ENCODE measurements around the gene EP400. TPM values are rescaled to one million over a fixed set of nuclear protein-coding genes. Genes with fewer than 3 reads are reported as not detected.

Gene EP400
- total RNA-seq, 1 donor from 2014 or later = 14.8 TPM

GRCh38 chr12:131911851-131912477 is 37.8 kb upstream of the EP400 start:
- DNase-seq (peak; percentile 27), ATAC-seq (peak; percentile 2)
- intact Hi-C loops (cut with micrococcal nuclease) = no loop called here

DNA sequence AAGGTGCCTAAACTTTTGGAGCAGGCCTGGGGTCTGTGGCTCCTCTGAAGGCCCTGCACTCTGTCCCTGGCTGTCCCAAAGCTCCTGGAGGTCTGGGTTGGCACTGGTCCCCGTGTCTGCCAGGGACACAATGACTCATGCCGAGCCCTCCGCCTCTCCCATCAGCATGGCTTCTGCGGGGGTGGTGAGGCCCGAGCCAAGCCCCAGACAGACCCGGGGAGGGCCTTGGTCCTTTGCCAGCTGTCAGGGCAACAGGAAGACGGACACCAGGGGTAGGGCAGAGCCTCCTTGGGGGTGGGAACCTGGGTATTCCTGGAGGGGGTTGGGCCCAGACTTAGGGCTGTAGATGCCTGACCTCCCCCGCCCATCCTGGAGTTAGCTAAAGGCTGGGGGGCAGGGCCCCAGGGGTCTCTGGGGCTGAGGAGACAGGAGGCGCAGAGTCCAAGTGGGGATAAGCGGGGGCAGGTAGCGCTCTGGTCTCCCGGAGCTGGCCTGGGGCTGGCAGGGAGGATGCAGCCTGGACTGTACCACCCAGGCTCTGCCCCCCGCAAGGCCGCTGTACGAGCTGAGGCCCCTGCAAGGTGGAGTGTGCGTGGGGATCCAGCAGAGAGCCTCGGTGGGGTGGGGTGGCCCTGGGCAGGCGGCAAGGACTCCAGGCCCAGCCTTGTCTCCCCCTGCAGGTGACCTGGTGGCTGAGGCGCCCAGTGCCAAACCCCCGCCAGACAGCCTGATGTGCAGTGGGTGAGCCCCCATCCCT is 37.0 kb upstream of the EP400 start:
- ATAC-seq (peak; percentile 87), DNase-seq (peak; percentile 95)
- intact Hi-C loops (cut with micrococcal nuclease) = no loop called here

GRCh38 chr12:131913666-131914065 is 36.1 kb upstream of the EP400 start:
- intact Hi-C loops (cut with micrococcal nuclease) = no loop called here
- peak; percentile 18 for DNase-seq

DNA sequence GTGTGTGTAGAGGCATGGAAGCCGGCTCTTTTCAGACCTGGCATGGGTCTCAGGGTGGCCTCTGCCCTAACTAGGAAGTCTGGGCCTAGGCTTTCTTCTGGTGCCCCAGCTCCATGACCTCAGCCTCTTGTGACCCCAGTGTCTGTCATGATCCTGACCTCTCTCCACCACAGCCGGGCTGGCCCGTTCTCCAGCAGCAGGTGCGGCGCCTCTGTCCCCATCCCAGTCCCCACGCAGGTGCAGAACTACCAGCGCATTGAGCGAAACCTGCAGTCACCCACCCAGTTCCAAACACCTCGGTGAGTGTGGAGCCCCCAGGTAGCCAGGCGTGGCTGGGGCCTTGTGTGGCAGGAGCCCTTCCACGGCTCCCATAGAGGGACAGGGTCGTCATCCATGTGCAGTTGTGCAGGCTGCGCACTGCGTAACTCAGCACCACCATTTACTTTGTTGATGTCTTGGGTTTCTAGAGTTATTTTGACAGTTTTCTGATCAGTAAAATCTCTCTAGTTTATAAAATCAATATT is 35.5 kb upstream of the EP400 start:
- intact Hi-C loops (cut with micrococcal nuclease) = no loop called here
- DNase-seq (peak; percentile 25), ATAC-seq (no peak)

More at GRCh38 chr12:131913666-131914065, 36.1 kb upstream of the EP400 start:
- no peak for ATAC-seq

- ATAC-seq = no peak
- peak; percentile 22 for DNase-seq
- intact Hi-C loops (cut with micrococcal nuclease) = no loop called here
Measured at GRCh38 chr12:131915000-131915689, 34.6 kb upstream of the EP400 start.

GRCh38 chr12:131915823-131916222 is 33.9 kb upstream of the EP400 start:
- DNase-seq (no peak), ATAC-seq (no peak)
- intact Hi-C loops (cut with micrococcal nuclease) = no loop called here

DNA sequence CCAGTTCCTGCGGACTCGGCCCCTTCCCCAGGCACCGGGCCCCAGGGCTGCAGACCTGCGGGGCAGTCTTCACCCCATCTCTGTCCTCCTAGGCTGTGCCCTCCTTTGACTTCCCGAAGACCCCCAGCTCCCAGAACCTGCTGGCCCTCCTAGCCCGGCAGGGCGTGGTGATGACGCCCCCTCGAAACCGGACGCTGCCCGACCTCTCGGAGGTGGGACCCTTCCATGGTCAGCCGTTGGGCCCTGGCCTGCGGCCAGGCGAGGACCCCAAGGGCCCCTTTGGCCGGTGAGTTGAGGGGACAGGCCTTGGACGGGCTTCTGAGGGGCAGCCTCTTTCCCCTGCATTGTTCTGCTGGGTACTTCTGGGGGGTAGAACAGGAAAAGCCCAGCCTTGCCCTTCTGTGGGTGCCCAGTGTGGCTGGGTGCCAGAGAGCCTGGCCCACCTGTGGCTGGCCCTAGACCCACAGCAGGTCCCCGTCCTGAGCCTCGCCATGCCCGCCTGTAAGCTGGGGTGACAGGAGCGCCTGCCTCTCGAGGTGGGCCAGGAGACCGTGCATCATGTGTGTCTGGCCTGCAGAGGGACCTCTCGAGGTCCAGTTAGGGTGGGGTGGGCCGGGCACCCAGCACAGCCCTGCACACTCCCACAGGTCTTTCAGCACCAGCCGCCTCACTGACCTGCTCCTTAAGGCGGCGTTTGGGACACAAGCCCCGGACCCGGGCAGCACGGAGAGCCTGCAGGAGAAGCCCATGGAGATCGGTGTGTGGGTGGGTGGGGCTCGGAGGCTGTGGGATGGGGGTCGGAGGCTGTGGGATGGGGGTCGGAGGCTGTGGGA is 33.2 kb upstream of the EP400 start:
- intact Hi-C loops (cut with micrococcal nuclease) = no loop called here
- DNase-seq (peak; percentile 30), ATAC-seq (no peak)

GRCh38 chr12:131917139-131917710 is 32.5 kb upstream of the EP400 start:
- ATAC-seq (no peak), DNase-seq (no peak)
- intact Hi-C loops (cut with micrococcal nuclease) = no loop called here

DNA sequence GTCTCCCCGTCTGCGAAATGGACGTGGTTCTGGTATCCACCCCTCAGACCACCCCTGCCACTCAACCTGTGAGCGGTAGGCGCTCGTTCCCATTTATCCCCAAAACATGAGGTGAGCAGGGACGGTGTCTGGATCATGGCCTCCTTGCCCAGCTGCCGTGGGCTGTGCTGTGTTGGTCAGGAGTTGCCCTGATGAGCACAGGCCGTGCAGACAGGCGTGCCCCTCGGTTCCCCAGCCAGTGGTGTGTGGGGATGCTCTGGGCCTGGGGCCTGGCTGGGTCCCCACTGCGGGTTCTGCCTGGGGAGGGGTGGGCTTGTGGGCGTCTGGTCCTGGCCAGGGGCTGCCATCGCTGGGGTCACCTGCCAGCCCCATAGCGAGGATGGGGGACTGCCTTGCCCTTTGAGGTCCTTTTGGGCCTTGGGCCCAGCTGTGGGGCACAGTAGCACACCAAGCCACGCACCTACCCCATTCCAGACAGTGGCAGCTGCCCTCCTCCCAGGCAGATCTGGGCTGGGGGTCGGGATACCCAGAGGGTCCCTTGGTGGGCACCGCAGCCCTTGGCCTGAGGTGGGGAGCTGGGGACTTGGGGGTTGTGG is 31.9 kb upstream of the EP400 start:
- ATAC-seq = no peak
- intact Hi-C loops (cut with micrococcal nuclease) = no loop called here
- DNase-seq = no peak

- intact Hi-C loops (cut with micrococcal nuclease) = no loop called here
- no peak for ATAC-seq
- DNase-seq = no peak
Measured at GRCh38 chr12:131918311-131919050, 31.3 kb upstream of the EP400 start.

DNA sequence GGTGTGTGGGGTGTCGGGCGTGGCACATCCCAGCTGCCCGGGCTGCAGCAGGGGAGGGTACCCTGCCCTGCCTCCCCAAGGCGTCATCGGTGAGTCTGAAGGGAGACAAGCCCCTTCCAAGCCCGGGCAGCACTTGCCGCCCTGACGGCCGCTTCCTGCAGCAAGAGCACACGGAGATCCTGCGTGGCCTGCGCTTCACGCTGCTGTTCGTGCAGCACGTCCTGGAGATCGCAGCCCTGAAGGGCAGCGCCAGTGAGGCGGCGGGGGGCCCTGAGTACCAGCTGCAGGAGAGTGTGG is 30.7 kb upstream of the EP400 start:
- DNase-seq (no peak), ATAC-seq (no peak)
- intact Hi-C loops (cut with micrococcal nuclease) = no loop called here

DNA sequence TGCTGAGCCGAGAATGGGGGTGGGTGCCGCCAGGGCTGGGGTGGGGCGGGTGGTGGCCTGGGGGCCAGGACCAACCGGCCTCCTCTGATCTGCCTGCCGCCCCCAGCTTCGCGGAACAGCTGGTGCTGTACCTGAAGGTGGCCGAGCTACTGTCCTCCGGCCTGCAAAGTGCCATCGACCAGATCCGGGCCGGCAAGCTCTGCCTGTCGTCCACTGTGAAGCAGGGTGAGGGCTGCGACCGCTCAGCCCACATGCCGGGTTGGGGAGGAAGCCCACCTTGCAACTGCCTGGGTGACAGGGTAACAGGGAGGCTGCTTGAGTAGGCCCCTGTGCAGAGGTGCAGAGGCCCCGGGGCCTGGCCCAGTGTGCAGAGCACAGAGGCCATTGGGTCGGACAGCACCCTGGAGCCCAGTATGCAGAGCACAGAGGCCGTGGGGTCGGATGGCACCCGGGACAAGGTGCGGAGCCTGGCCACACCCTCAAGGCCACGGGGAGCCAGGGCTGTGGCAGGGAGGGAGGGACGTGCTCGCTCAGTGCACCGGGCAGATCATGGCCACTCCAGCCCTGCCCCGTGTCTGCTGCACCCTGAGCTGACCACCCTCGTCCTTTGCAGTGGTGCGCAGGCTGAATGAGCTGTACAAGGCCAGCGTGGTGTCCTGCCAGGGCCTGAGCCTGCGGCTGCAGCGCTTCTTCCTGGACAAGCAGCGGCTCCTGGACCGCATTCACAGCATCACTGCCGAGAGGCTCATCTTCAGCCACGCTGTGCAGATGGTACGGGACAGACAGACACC is 30.2 kb upstream of the EP400 start:
- DNase-seq (no peak), ATAC-seq (no peak)
- intact Hi-C loops (cut with micrococcal nuclease) = no loop called here

- ATAC-seq (no peak), DNase-seq (no peak)
- intact Hi-C loops (cut with micrococcal nuclease) = no loop called here
Measured at GRCh38 chr12:131920157-131920508, 29.6 kb upstream of the EP400 start.

GRCh38 chr12:131920902-131921840 is 28.6 kb upstream of the EP400 start:
- ATAC-seq = peak; percentile 52
- peak; percentile 63 for DNase-seq
- intact Hi-C loops (cut with micrococcal nuclease) = no loop called here

DNA sequence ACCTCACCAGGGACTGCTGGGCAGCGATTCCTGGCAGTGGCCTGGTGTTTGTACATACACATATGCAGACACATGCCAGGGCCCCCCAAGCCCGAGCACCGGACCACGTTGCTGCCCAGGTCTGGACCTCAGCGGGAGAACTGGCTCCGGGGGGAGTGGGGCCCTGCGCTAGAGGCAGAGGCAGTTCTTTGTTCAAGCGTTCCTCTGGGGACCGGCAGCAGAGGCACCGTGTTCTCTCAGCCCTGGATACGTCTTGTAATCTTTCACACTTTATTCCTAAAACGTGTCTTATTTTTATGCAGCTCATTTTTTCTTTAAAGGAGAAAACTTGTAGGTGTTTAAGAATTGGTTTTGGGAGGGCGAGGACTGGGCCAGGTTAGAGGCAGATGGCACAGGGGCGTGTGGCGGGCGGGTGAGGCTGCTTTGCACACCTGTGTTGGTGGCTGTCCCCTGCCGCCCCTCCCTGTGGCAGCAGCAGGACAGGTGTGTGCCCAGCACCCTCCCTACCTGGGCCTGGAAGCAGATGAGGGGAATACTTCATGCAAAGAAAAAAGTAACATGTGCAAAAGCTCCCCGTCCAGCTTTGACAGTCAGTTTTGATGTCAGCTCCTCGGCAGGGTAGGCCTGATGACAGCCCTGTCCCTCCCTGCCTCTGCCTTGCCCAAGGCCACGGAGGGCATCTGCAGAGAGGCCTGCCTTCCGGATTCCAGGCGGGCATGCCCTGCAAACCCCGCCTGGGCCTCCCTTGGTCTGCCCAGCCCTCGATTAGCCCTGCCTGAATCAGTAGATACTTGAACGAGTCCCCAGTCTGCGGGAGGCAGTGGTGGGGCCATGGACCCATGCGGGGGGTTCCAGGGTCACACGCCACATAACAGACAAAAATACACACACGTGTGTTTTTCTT is 27.6 kb upstream of the EP400 start:
- ATAC-seq (peak; percentile 81), DNase-seq (peak; percentile 75)
- intact Hi-C loops (cut with micrococcal nuclease) = no loop called here

Measured in left ventricle myocardium superior (tissue), 1 donor.